ENCODE measurements around the gene CAMKK2.
A peak's percentile ranks its signal among the peaks of the same experiment; 100 is the strongest.

CAMKK2 gene

GRCh38 chr12:121240484-121241101 lies 55.9 kb downstream of the CAMKK2 start:
- no peak overlapping the region for H3K27ac ChIP-seq (ENCODE audit: low read depth, low read length)
- no peak overlapping the region for H3K18ac ChIP-seq (ENCODE audit: low read length)
- H2AK5ac ChIP-seq (ENCODE audit: low read length), result no peak overlapping the region
- H3K4me2 ChIP-seq (ENCODE audit: low read length), result no peak overlapping the region
- H2BK5ac ChIP-seq (ENCODE audit: low read depth, low read length, poor library complexity), result no peak overlapping the region
- H4K12ac ChIP-seq (ENCODE audit: low read depth, low read length), result no peak overlapping the region
- no peak overlapping the region for H2BK120ac ChIP-seq (ENCODE audit: insufficient read depth, low read length, poor library complexity)
- no peak overlapping the region for H3K4me3 ChIP-seq (ENCODE audit: low read depth, low read length)
- no peaks in the 10 kb centered on the region for H3K79me1 ChIP-seq (ENCODE audit: low read length)
- no peak overlapping the region for H4K91ac ChIP-seq (ENCODE audit: low read depth, low read length)
- H3K27me3 ChIP-seq (ENCODE audit: insufficient read depth, low read length), result no peaks in the 10 kb centered on the region
- H2BK12ac ChIP-seq (ENCODE audit: low read length), result no peak overlapping the region
- peaks cover 21 to 36% of the 10 kb centered on the region in 2 experiments for H3K36me3 ChIP-seq (ENCODE audit: control insufficient read depth in 1 of 2, insufficient read depth in 2 of 2, low read length in 2 of 2)
- no peak overlapping the region for H2AFZ ChIP-seq (ENCODE audit: insufficient read depth, low read length, poor library complexity)
- no peaks in the 10 kb centered on the region for H3K79me2 ChIP-seq (ENCODE audit: control insufficient read depth, insufficient read depth, low read length, poor library complexity)
- no peak overlapping the region for H3K23ac ChIP-seq (ENCODE audit: low read length)
- H3K4ac ChIP-seq (ENCODE audit: low read depth, low read length), result no peak overlapping the region
- H4K8ac ChIP-seq (ENCODE audit: low read depth, low read length), result peak overlapping the region; percentile 19
- peak in 1 of 2 donors; percentile 25 for DNase-seq
- H3K14ac ChIP-seq (ENCODE audit: low read length), result no peak overlapping the region
- no peak overlapping the region for H3K9ac ChIP-seq (ENCODE audit: low read length)
- no CpG with 5 or more reads among the region's 38 CpGs for WGBS (ENCODE audit: extremely low coverage, insufficient coverage, insufficient read length)
- peaks cover 3% of the 10 kb centered on the region for H3K9me3 ChIP-seq (ENCODE audit: insufficient read depth, low read depth, low read length)
- peaks cover 2 to 5% of the 10 kb centered on the region in 2 experiments for H3K4me1 ChIP-seq (ENCODE audit: control insufficient read depth in 1 of 2, insufficient read depth in 2 of 2, low read length in 2 of 2)

DNA sequence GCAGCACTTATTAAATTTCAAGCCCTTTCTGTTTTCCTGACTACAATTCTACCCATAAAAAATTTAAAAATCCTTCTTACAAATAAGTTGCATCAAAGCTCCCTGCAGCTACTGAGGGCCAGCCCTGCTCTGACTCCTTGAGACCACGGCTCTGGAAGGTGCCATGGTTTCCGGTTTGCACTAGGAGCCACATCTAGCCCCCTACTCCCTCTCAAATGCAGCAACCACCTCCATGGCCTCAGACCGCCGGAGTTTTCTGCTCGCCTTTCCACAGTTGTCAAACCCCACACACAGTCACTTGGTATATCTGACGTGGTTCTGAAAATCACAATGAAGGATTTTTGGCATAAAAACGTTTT lies 56.5 kb downstream of the CAMKK2 start:
- WGBS (ENCODE audit: extremely low coverage, insufficient coverage, insufficient read length), result no CpG with 5 or more reads among the region's 7 CpGs
- no peak overlapping the region for H2AK5ac ChIP-seq (ENCODE audit: low read length)
- no peak overlapping the region for H2AFZ ChIP-seq (ENCODE audit: insufficient read depth, low read length, poor library complexity)
- H2BK5ac ChIP-seq (ENCODE audit: low read depth, low read length, poor library complexity), result no peak overlapping the region
- no peak overlapping the region for H3K4ac ChIP-seq (ENCODE audit: low read depth, low read length)
- no peak overlapping the region for H3K27ac ChIP-seq (ENCODE audit: low read depth, low read length)
- H2BK120ac ChIP-seq (ENCODE audit: insufficient read depth, low read length, poor library complexity), result no peak overlapping the region
- H3K4me1 ChIP-seq (ENCODE audit: control insufficient read depth in 1 of 2, insufficient read depth in 2 of 2, low read length in 2 of 2), result peaks cover 2 to 5% of the 10 kb centered on the region in 2 experiments
- DNase-seq, result no peak
- peaks cover 19 to 34% of the 10 kb centered on the region in 2 experiments for H3K36me3 ChIP-seq (ENCODE audit: control insufficient read depth in 1 of 2, insufficient read depth in 2 of 2, low read length in 2 of 2)
- no peaks in the 10 kb centered on the region for H3K79me2 ChIP-seq (ENCODE audit: control insufficient read depth, insufficient read depth, low read length, poor library complexity)
- peaks cover 3% of the 10 kb centered on the region for H3K9me3 ChIP-seq (ENCODE audit: insufficient read depth, low read depth, low read length)
- H3K23ac ChIP-seq (ENCODE audit: low read length), result no peak overlapping the region
- H4K91ac ChIP-seq (ENCODE audit: low read depth, low read length), result no peak overlapping the region
- no peak overlapping the region for H3K9ac ChIP-seq (ENCODE audit: low read length)
- H3K18ac ChIP-seq (ENCODE audit: low read length), result no peak overlapping the region
- H2BK12ac ChIP-seq (ENCODE audit: low read length), result no peak overlapping the region
- H3K4me2 ChIP-seq (ENCODE audit: low read length), result no peak overlapping the region
- H4K12ac ChIP-seq (ENCODE audit: low read depth, low read length), result no peak overlapping the region
- no peaks in the 10 kb centered on the region for H3K27me3 ChIP-seq (ENCODE audit: insufficient read depth, low read length)
- no peak overlapping the region for H4K8ac ChIP-seq (ENCODE audit: low read depth, low read length)
- H3K4me3 ChIP-seq (ENCODE audit: low read depth, low read length), result no peak overlapping the region
- H3K79me1 ChIP-seq (ENCODE audit: low read length), result no peaks in the 10 kb centered on the region
- no peak overlapping the region for H3K14ac ChIP-seq (ENCODE audit: low read length)

DNA sequence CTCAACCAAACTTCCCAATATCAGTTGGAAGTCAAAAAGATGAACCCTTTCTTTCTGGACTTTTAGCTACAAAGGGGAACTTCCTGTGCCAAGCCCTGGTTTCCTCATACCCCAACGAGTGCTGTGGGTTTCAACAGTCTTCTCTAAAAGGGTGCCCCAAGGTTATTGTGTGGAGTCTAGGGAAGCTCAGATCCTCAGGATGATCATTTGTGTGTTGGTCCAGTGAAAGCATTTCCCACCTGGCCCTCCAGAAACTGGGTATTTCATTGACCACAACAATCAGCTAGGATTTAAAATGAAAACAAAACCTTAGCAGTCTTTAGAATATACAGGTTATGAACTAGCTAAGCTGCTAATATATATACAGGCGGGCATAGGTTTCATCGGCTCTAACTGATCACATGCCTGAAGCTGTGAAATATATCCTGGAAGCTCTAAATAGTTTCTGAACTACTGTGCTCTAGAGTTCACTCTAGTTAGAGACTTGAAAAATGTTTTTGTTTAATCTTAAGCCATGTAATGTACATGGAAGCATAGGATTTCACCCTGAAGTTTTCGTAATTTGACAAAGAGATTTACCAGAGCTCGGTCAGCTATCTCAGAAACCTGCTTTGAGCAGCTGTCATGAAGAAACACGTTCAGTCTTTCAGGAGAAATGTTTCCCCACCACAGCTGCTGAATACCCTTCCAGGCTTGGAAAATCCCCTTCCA lies 57.0 kb downstream of the CAMKK2 start:
- peaks cover 2 to 5% of the 10 kb centered on the region in 2 experiments for H3K4me1 ChIP-seq (ENCODE audit: control insufficient read depth in 1 of 2, insufficient read depth in 2 of 2, low read length in 2 of 2)
- no peak overlapping the region for H3K4ac ChIP-seq (ENCODE audit: low read depth, low read length)
- DNase-seq, result peak in 1 of 2 donors; percentile 13
- no CpG with 5 or more reads among the region's 6 CpGs for WGBS (ENCODE audit: extremely low coverage, insufficient coverage, insufficient read length)
- no peak overlapping the region for H2BK12ac ChIP-seq (ENCODE audit: low read length)
- no peak overlapping the region for H4K8ac ChIP-seq (ENCODE audit: low read depth, low read length)
- H3K79me2 ChIP-seq (ENCODE audit: control insufficient read depth, insufficient read depth, low read length, poor library complexity), result no peaks in the 10 kb centered on the region
- no peak overlapping the region for H3K14ac ChIP-seq (ENCODE audit: low read length)
- H2BK120ac ChIP-seq (ENCODE audit: insufficient read depth, low read length, poor library complexity), result no peak overlapping the region
- H4K91ac ChIP-seq (ENCODE audit: low read depth, low read length), result no peak overlapping the region
- no peak overlapping the region for H3K4me3 ChIP-seq (ENCODE audit: low read depth, low read length)
- no peak overlapping the region for H4K12ac ChIP-seq (ENCODE audit: low read depth, low read length)
- H2BK5ac ChIP-seq (ENCODE audit: low read depth, low read length, poor library complexity), result no peak overlapping the region
- no peaks in the 10 kb centered on the region for H3K27me3 ChIP-seq (ENCODE audit: insufficient read depth, low read length)
- no peak overlapping the region for H3K18ac ChIP-seq (ENCODE audit: low read length)
- no peak overlapping the region for H2AK5ac ChIP-seq (ENCODE audit: low read length)
- H2AFZ ChIP-seq (ENCODE audit: insufficient read depth, low read length, poor library complexity), result no peak overlapping the region
- no peak overlapping the region for H3K27ac ChIP-seq (ENCODE audit: low read depth, low read length)
- H3K36me3 ChIP-seq (ENCODE audit: control insufficient read depth in 1 of 2, insufficient read depth in 2 of 2, low read length in 2 of 2), result peaks cover 14 to 29% of the 10 kb centered on the region in 2 experiments
- H3K9me3 ChIP-seq (ENCODE audit: insufficient read depth, low read depth, low read length), result peaks cover 3% of the 10 kb centered on the region
- no peaks in the 10 kb centered on the region for H3K79me1 ChIP-seq (ENCODE audit: low read length)
- no peak overlapping the region for H3K23ac ChIP-seq (ENCODE audit: low read length)
- H3K4me2 ChIP-seq (ENCODE audit: low read length), result no peak overlapping the region
- no peak overlapping the region for H3K9ac ChIP-seq (ENCODE audit: low read length)

GRCh38 chr12:121238604-121239350 lies 57.7 kb downstream of the CAMKK2 start:
- no peak overlapping the region for H4K8ac ChIP-seq (ENCODE audit: low read depth, low read length)
- H3K4me1 ChIP-seq (ENCODE audit: control insufficient read depth in 1 of 2, insufficient read depth in 2 of 2, low read length in 2 of 2), result peaks cover 2 to 5% of the 10 kb centered on the region in 2 experiments
- no peak overlapping the region for H2AK5ac ChIP-seq (ENCODE audit: low read length)
- H3K14ac ChIP-seq (ENCODE audit: low read length), result no peak overlapping the region
- H2AFZ ChIP-seq (ENCODE audit: insufficient read depth, low read length, poor library complexity), result no peak overlapping the region
- no peaks in the 10 kb centered on the region for H3K79me1 ChIP-seq (ENCODE audit: low read length)
- no peaks in the 10 kb centered on the region for H3K79me2 ChIP-seq (ENCODE audit: control insufficient read depth, insufficient read depth, low read length, poor library complexity)
- no peak overlapping the region for H3K4me3 ChIP-seq (ENCODE audit: low read depth, low read length)
- no peak overlapping the region for H3K9ac ChIP-seq (ENCODE audit: low read length)
- no peak overlapping the region for H2BK12ac ChIP-seq (ENCODE audit: low read length)
- no peak overlapping the region for H3K18ac ChIP-seq (ENCODE audit: low read length)
- no peak overlapping the region for H3K4me2 ChIP-seq (ENCODE audit: low read length)
- H3K36me3 ChIP-seq (ENCODE audit: control insufficient read depth in 1 of 2, insufficient read depth in 2 of 2, low read length in 2 of 2), result peaks cover 8 to 24% of the 10 kb centered on the region in 2 experiments
- no peak overlapping the region for H3K23ac ChIP-seq (ENCODE audit: low read length)
- H2BK5ac ChIP-seq (ENCODE audit: low read depth, low read length, poor library complexity), result no peak overlapping the region
- no peak overlapping the region for H4K91ac ChIP-seq (ENCODE audit: low read depth, low read length)
- WGBS (ENCODE audit: extremely low coverage, insufficient coverage, insufficient read length), result no CpG with 5 or more reads among the region's 7 CpGs
- H3K4ac ChIP-seq (ENCODE audit: low read depth, low read length), result no peak overlapping the region
- DNase-seq, result no peak
- H2BK120ac ChIP-seq (ENCODE audit: insufficient read depth, low read length, poor library complexity), result no peak overlapping the region
- no peaks in the 10 kb centered on the region for H3K27me3 ChIP-seq (ENCODE audit: insufficient read depth, low read length)
- peaks cover 3% of the 10 kb centered on the region for H3K9me3 ChIP-seq (ENCODE audit: insufficient read depth, low read depth, low read length)
- H4K12ac ChIP-seq (ENCODE audit: low read depth, low read length), result no peak overlapping the region
- no peak overlapping the region for H3K27ac ChIP-seq (ENCODE audit: low read depth, low read length)

All from trophoblast cell (in vitro differentiated cells and primary cell).